ENCODE measurements around the gene PDZRN3. TPM values are rescaled to one million over a fixed set of nuclear protein-coding genes. Genes with fewer than 3 reads are reported as not detected.

The PDZRN3 gene
- total and polyA plus RNA-seq, 2 donors from 2014 or later: 9.5 to 13.2 TPM

GRCh38 chr3:73349657-73350056 is 275.1 kb downstream of the PDZRN3 start:
- FAIRE-seq: no peak
- intact Hi-C loops (cut with DNase I): no loop called here
- TF ChIP-seq CTCF (IDR thresholded peaks at IDR 0.05; ENCODE audit: borderline replicate concordance, extremely low read depth, insufficient read depth): no peak

GRCh38 chr3:73342077-73342476 is 282.7 kb downstream of the PDZRN3 start:
- Histone ChIP-seq H3K9ac (ENCODE audit: low read length in 3 of 3) (no peak overlapping the region), H3K36me3 (ENCODE audit: control insufficient read depth in 2 of 3, insufficient read depth in 3 of 3, low read length in 3 of 3) (no peaks in the 10 kb centered on the region), H3K4me3 (ENCODE audit: low read length in 3 of 3) (no peak overlapping the region), H3K27me3 (ENCODE audit: control insufficient read depth, insufficient read depth, low read length) (no peaks in the 10 kb centered on the region), H3K9me3 (ENCODE audit: control insufficient read depth in 2 of 3, insufficient read depth in 1 of 3, low read length in 3 of 3) (no peaks in the 10 kb centered on the region), H3K27ac (ENCODE audit: low read depth in 2 of 2, low read length in 2 of 2) (no peak overlapping the region), H3K4me1 (ENCODE audit: control insufficient read depth in 2 of 3, insufficient read depth in 2 of 3, low read depth in 1 of 3, low read length in 3 of 3) (no peaks in the 10 kb centered on the region)
- intact Hi-C loops (cut with DNase I): no loop called here
- FAIRE-seq (no peak), DNase-seq (no peak)
- TF ChIP-seq CTCF (IDR thresholded peaks at IDR 0.05; ENCODE audit: borderline replicate concordance, extremely low read depth, insufficient read depth): no peak

More at GRCh38 chr3:73349657-73350056, 275.1 kb downstream of the PDZRN3 start:
- Histone ChIP-seq H3K36me3 (ENCODE audit: control insufficient read depth in 2 of 3, insufficient read depth in 3 of 3, low read length in 3 of 3) (no peaks in the 10 kb centered on the region), H3K9ac (ENCODE audit: low read length in 3 of 3) (no peak overlapping the region), H3K9me3 (ENCODE audit: control insufficient read depth in 2 of 3, insufficient read depth in 1 of 3, low read length in 3 of 3) (no peaks in the 10 kb centered on the region), H3K4me3 (ENCODE audit: low read length in 3 of 3) (no peak overlapping the region), H3K4me1 (ENCODE audit: control insufficient read depth in 2 of 3, insufficient read depth in 2 of 3, low read depth in 1 of 3, low read length in 3 of 3) (no peaks in the 10 kb centered on the region), H3K27ac (ENCODE audit: low read depth in 2 of 2, low read length in 2 of 2) (no peak overlapping the region), H3K27me3 (ENCODE audit: control insufficient read depth, insufficient read depth, low read length) (no peaks in the 10 kb centered on the region)
- no peak for DNase-seq

GRCh38 chr3:73341272-73341935 is 283.3 kb downstream of the PDZRN3 start:
- no peak overlapping the region for H3K4me3 ChIP-seq (ENCODE audit: low read length in 3 of 3)
- intact Hi-C loops (cut with DNase I): no loop called here
- no peaks in the 10 kb centered on the region for H3K27me3 ChIP-seq (ENCODE audit: control insufficient read depth, insufficient read depth, low read length)
- FAIRE-seq (no peak), DNase-seq (peak in 1 of 5 donors; percentile 12)
- no peaks in the 10 kb centered on the region for H3K36me3 ChIP-seq (ENCODE audit: control insufficient read depth in 2 of 3, insufficient read depth in 3 of 3, low read length in 3 of 3)
- no peaks in the 10 kb centered on the region for H3K4me1 ChIP-seq (ENCODE audit: control insufficient read depth in 2 of 3, insufficient read depth in 2 of 3, low read depth in 1 of 3, low read length in 3 of 3)
- no peak for TF ChIP-seq CTCF (IDR thresholded peaks at IDR 0.05; ENCODE audit: borderline replicate concordance, extremely low read depth, insufficient read depth)
- no peak overlapping the region for H3K27ac ChIP-seq (ENCODE audit: low read depth in 2 of 2, low read length in 2 of 2)
- H3K9me3 ChIP-seq (ENCODE audit: control insufficient read depth in 2 of 3, insufficient read depth in 1 of 3, low read length in 3 of 3): no peaks in the 10 kb centered on the region
- no peak overlapping the region for H3K9ac ChIP-seq (ENCODE audit: low read length in 3 of 3)

- no peaks in the 10 kb centered on the region for H3K9me3 ChIP-seq (ENCODE audit: control insufficient read depth in 2 of 3, insufficient read depth in 1 of 3, low read length in 3 of 3)
- H3K36me3 ChIP-seq (ENCODE audit: control insufficient read depth in 2 of 3, insufficient read depth in 3 of 3, low read length in 3 of 3): no peaks in the 10 kb centered on the region
- no peaks in the 10 kb centered on the region for H3K4me1 ChIP-seq (ENCODE audit: control insufficient read depth in 2 of 3, insufficient read depth in 2 of 3, low read depth in 1 of 3, low read length in 3 of 3)
- H3K27me3 ChIP-seq (ENCODE audit: control insufficient read depth, insufficient read depth, low read length): no peaks in the 10 kb centered on the region
- FAIRE-seq: no peak
- H3K4me3 ChIP-seq (ENCODE audit: low read length in 3 of 3): no peak overlapping the region
- DNase-seq: no peak
- H3K9ac ChIP-seq (ENCODE audit: low read length in 3 of 3): no peak overlapping the region
- TF ChIP-seq CTCF (IDR thresholded peaks at IDR 0.05; ENCODE audit: borderline replicate concordance, extremely low read depth, insufficient read depth): no peak
- no peak overlapping the region for H3K27ac ChIP-seq (ENCODE audit: low read depth in 2 of 2, low read length in 2 of 2)
- intact Hi-C loops (cut with DNase I): no loop called here
These were observed 292.2 kb downstream of the PDZRN3 start for GRCh38 chr3:73332558-73332957.
